ENCODE results near the gene KIRREL3.

GRCh38 chr11:126400479-126400878 is 600.1 kb downstream of the KIRREL3 start:
- TF ChIP-seq CTCF (IDR thresholded peaks at IDR 0.05; ENCODE audit: low read depth, low read length) (no peak), EZH2phosphoT487 (IDR thresholded peaks at IDR 0.05; ENCODE audit: low read depth) (no peak)
